IPS-11a (cell line): Measurements from ENCODE around the gene PSENEN.

ENCODE experiments used
- H3K4me3 ChIP-seq: one replicate; pipeline ENCODE4 v1.5.1; 2013; ENCODE audit warnings: low read depth, low read length, control low read depth

PSENEN gene

DNA sequence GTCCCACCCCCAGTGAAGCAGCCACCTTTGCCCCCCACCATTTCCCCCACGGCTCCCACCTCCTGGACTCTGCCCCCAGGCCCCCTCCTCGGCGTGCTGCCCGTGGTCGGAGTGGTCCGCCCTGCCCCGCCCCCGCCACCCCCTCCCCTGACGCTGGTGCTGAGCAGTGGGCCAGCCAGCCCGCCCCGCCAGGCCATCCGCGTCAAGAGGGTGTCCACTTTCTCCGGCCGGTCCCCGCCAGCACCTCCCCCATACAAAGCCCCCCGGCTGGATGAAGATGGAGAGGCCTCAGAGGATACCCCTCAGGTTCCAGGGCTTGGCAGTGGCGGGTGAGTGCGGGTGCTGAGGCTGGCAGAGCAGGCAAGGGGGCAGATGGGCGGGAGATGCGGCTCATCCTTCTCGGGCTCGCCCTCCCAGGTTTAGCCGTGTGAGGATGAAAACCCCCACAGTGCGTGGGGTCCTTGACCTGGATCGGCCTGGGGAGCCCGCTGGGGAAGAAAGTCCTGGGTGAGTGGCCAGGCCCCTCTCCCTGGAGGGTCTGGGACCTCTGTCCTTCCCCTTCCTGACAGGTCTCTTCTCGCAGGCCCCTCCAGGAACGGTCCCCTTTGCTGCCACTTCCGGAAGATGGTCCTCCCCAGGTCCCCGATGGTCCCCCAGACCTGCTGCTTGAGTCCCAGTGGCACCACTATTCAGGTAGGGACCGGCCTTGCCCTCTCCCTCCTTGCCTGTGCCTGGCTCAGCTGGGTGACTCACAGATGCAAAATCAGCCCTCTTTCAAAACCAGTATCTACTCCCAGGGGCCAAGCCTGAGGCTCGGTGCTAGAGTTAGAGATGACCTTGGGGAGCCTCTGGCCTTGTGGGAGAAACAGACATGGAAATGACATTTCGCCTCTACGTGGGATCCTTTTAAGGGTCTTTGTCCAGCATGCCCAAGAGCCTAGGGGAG, 12.0 kb upstream of the PSENEN start:
- H3K4me3 ChIP-seq: no peak overlapping the region

DNA sequence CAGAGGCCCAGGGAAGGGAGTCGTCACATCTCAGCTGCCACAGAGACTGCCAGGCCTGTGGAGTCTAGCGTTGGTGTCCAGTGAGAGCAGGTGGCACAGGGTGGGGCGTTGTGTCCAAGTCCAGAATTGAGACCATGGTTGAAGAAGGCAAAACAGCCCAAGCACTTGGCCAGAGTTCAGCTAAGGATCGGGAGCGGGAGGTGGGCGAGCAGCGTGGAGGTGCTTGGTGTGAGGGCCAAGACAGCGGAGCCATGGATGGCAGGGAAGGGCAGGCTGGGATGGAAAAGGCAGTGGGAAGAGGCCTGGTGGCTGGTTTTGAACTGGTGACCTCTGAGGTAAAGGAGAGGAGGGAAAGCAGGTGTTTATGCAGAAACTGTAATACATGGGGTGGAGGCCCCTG, 11.2 kb upstream of the PSENEN start:
- H3K4me3 ChIP-seq: no peak overlapping the region

DNA sequence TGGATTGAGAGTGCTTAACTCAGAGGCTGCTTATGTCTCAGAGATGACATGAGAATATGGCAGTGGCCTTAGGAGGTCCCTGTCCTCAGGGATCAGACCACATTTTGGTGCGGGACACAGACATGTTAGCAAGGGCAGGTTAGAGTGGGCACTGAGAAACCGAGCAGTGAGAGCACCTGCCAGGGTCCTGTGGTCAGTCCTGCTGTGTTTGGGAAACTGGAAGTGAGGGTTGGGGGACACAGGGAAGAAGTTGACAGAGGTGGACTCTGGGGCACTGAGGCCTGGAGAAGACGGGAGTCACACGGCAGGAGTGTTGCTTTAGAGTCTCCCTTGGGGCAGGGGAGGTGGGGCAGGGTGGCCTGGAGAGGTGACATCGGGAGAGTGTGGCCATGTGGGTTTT, 10.6 kb upstream of the PSENEN start:
- no peak overlapping the region for H3K4me3 ChIP-seq

DNA sequence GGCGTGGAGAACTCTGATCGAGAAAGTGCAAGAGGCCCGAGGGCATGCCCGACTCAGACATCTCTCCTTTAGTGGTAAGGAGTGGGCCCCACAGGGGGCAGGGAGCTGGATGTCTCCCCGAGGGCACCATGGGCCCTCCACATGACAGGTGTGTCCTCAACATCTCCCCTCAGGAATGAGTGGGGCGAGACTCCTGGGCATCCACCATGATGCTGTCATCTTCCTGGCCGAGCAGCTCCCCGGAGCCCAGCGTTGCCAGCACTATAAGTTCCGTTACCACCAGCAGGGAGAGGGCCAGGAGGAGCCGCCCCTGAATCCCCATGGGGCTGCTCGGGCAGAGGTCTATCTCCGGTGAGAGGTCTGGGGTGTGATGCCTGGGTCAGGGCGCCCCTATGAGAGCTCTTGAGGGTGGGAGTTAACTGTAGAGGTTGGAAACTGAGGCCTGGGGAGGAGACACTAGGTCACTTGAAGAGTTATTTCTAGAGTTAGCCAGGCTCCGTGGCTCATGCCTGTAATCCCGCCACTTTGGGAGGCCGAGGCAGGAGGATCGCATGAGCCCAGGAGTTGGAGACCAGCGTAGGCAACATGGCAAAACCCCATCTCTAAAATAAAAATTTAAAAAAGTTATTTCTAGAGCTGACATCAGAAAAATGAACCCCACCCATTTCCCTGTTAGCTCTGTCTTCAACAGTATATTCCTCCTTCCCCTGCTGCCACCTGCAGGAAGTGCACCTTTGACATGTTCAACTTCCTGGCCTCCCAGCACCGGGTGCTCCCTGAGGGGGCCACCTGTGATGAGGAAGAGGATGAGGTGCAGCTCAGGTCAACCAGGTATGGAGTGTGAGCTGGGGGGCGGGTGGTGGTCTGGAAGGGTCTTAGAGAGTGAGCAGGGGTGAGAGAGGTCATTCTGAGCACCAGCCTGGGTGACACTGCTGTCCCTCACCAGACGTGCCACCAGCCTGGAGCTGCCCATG, 8.3 kb upstream of the PSENEN start:
- no peak overlapping the region for H3K4me3 ChIP-seq

DNA sequence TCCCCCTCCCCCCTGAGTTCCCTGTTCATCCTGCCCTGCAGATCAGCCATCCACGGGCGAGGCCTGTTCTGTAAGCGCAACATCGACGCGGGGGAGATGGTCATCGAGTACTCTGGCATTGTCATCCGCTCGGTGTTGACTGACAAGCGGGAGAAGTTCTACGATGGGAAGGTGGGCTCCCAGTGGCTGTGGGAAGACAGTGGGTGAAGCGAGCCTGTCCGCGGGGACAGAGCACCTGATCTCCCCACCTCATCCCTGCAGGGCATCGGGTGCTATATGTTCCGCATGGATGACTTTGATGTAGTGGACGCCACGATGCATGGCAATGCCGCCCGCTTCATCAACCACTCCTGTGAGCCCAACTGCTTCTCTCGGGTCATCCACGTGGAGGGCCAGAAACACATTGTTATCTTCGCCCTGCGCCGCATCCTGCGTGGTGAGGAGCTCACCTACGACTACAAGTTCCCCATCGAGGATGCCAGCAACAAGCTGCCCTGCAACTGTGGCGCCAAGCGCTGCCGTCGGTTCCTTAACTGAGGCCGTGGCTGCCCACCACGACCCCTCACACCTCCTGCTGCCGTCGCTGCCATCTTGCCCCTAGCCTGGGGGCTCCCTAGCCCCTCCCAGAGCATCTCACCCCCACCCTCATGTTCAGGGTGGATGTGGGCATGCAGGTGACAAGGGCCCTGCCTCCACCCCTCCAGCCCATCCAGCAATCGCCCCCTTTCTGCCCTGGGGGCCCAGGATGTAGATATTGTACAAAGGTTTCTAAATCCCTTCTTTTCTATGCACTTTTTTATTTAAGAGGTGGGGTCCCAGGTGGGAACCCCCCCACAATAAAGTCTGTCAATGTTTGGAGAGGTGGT, 7.2 kb upstream of the PSENEN start:
- H3K4me3 ChIP-seq: no peak overlapping the region

DNA sequence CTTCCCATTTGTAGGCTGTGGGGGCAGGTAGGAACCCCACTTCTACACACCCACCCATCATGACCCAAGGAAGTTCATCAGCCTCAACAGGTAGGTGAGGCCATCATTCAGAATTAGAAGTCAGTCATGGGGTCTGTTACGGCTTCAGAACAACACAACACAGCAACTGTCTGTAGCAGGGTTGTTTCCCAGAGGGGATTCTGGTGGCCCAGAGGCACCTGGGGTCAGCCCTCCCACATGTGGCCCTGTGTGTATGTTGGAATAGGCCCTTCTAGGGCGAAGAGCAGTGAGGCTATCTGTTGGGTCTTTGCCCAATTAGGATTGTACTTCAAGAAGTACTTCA, 6.6 kb upstream of the PSENEN start:
- no peak overlapping the region for H3K4me3 ChIP-seq

DNA sequence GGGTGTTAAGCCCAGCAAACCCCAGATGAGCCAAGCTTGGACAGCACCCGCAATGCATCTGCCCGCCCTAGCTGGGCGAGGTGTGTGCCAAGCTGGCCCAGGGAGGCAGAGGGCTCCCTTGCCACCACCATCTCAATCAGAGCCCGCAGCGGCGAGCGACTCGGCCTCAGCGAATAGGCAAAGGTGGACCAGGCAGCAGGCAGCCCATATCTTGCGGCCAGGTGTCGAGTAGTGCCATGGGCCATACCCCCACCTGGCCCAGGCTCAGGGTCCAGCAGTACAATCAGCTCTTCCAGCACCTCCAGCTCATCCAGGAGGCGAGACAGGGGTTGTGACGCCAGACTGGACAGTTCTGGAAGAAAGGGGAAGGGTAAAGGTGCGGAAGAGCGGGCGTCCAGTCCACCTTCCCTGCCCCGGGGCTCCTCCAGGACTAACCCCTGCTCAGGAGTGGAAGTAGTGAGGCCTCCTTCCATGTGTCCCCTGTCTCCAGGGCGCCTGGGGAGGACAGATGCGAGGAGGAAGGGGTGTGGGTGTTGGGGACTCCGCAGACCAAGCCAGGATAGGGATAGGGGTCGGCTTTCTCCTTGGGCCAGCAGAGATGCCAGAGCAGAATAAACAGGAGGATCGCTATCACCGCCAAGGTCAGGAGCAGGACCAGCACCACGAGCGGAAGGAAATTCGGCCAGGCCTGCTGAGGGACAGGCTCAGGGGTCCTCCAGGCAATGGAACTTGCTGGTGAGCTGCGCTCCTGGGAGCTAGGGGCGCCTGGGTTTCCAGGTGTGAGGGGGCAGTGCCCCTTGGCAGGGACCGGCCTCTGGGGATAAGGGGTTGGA, 6.0 kb upstream of the PSENEN start:
- H3K4me3 ChIP-seq: peak overlapping the region; percentile 61

DNA sequence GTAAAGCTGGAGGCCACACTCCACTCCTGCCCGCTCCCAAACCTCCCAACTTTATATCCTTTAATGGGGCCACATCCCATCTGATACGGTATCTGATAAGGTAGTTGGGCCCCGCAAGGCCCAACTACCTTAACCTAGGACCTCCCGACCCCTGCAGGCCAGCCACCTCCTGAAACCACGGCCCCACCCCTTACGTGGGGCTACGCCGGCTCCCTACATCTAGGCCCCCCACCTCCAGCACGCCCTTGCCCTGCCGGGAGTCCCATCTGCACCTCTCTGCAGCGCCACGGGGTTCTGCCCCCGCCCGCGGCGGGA, 5.4 kb upstream of the PSENEN start:
- peak overlapping the region; percentile 61 for H3K4me3 ChIP-seq

DNA sequence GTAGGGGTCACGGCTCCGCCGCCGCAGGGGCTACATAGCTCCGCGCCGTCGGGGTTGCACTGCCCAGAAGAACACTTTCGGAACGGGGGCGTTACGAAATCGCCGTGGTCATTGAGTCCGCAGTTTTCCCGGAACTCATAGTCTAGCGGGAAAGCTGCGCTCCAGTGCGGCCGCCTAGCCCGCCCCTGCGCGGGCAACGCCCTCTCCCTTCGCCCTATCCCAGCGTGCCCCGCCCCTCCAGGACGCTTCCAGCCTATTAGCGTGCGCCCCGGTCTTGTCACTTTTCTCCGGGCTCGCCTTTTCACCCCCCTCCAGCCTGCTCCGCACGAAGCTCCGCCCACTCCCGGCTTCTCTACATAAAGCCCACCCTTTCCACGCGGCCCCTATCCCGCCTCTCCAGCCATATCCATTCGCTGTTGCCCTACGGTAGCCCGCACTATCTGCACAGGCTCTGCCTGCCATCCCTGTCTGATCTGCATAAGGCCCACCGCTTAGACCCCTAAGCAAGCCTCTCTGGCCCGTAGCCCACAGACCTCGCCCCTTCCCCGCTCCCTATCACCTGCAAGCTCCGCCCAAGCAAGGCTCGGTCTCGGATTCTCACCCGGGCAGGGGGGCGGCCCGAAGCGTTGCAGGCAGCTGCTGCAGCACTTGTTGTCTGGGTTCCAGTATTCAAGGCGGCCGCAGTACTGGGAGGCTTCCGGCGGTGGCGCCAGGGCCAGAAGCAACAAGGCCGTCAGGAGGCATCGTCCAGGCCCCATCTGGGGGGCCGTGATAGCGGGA, 4.8 kb upstream of the PSENEN start:
- H3K4me3 ChIP-seq: peak overlapping the region; percentile 61

DNA sequence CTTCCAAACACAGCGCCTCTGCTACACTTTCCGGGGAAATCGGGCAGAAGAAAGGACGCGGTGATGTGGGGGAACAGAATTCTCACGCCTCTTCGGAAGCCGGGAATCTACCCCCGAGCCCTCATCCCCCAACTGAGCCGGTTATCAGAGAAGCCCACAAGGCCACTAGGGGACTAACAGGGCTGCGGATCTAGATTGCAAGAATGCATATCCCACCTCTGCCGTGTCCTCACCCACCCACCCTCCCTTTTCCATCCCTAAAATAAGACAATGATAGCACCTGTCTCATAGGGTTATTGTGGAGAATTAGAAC, 4.3 kb upstream of the PSENEN start:
- H3K4me3 ChIP-seq: peak overlapping the region; percentile 50

DNA sequence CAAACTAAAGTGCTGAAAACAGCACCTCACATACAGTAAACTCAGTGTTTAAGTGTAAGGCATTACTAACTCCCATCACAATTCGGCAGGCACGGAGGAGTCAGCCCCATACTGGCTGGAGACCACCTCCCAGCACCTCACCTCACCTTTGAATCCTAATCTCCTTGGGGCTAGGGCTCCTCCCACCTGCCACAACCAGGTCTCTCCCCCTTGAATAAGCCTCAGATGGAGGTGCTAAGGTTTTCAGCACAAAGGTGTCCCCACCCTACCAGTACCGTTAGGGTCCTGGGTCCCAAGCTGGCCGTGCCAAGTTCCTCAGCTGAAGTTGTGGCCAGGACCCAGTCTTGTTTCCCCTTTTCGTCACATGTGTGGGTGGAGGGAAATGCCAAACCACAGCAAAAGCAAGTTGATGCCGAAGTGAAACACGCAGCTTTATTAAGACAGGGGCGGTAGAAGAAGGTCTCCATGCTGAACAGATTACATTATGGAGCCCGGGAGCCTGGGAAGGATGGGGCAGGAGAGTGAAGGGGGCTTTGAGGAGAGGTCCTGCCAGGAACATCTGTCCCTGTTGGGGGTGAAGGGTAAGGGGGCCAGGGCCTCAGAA, 3.2 kb upstream of the PSENEN start, which contains the start of gene IGFLR1:
Gene IGFLR1, minus strand, starts transcription at position 332 of the 604 bp plus-strand sequence. CDS start 1,272 bp downstream, outside the sequence.
- H3K4me3 ChIP-seq: no peak within 1 kb of the TSS

DNA sequence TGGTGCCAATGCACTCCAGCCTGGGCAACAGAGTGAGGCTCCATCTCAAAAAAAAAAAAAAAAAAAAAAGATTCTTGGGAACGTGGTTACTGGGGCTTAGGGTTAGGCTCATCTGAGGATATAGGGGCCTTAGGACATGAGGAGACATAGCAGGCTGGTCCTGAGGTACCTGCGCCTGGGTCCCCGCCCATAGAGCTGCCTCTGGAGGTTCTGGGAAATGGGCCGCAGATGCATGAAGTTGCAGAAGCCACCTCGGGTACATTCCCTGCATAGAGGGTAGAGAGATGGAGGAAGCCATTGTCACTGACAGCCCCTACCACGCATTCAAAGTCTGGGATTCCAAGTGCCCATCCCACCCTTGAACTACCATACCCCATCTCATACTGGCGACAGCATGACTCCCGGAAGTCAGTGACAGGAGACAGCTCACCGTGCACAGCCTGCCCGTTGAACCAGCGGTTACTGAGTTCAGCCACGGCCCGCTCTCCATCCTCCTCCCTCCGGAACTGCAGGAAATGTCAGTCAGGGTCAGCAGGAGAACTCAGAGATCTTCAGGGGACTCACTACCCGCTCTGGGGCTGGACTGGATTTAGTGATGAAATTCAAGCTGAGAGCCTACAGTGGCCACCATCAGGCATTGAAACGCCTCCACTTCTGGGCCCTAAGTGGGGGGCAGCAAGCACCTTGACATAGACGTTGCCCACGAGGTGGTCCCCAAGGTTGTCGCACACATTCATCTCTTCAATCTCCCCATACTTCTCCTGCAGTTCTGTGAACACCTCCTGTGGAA, 1.6 kb upstream of the PSENEN start:
- no peak overlapping the region for H3K4me3 ChIP-seq

DNA sequence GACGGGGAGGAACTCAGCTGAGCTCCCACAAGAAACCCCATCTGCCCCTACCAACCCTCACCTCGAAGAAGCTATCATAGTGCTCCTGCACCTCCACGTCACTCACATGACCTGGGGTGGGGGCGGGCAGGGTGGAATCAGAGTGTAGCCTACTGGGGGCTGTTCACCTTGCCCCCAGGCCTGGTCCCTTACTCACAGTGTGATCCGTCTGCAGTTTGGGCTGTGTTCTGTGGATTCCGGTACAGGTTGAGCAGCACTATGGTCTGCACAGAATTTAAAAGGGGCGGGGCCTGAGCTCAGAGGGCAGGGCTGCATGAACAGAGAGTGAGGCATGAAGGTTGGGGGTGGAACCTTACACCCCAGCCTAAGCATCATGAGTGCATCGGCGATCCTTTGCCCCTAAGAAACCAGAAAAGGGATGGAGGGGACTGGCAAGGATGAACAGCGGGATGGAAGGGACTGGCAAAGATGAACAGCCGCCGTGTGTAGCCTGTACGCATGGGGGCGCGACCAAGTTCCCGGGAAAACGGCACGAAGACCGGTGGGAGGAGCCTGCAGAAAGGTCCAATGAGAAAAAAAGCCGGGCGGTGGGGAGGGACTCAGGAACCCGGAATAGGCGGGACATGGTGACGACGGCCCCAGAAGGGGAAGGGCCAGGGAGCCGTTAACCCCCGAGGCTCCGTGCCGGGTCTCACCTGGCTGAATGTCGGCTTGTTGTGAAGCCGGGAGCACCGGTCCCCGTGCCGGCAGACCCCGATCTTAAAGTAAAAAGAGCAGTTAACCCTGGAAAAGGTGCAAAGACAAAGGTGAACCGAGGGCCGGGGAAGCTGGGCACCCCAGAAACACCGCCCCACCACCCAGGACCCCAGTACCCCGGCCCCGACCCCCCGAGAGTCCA, 772 bp upstream of the PSENEN start:
- peak overlapping the region; percentile 79 for H3K4me3 ChIP-seq

DNA sequence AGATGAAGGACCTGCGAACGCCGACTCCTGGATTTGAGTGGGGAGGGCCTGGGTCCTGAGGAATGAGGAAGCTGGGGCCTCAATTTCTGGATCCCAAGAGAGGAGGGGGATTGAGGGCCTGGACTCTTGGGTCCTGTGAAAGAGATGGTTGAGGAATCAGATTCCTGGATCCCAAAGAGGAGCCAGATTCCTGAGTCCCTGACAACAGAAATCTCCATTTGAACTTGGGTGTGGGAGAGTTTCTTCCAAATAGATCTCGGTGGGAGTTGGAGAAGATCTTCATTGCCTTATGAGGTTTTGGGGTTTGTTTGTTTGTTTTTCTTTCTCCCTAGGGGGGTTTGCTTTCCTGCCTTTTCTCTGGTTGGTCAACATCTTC, 624 bp downstream of the PSENEN start:
- peak overlapping the region; percentile 79 for H3K4me3 ChIP-seq

DNA sequence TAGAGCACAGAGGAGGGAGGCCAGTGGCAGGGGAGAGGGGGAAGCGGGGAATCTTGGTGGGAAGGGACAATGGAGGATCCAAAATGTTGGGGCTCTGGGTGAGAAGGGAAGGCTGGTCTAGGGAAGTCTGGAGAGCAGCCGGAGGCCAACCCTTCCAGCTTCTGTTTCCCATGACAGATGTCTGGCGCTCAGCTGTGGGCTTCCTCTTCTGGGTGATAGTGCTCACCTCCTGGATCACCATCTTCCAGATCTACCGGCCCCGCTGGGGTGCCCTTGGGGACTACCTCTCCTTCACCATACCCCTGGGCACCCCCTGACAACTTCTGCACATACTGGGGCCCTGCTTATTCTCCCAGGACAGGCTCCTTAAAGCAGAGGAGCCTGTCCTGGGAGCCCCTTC, 1.1 kb downstream of the PSENEN start:
- H3K4me3 ChIP-seq: no peak overlapping the region

DNA sequence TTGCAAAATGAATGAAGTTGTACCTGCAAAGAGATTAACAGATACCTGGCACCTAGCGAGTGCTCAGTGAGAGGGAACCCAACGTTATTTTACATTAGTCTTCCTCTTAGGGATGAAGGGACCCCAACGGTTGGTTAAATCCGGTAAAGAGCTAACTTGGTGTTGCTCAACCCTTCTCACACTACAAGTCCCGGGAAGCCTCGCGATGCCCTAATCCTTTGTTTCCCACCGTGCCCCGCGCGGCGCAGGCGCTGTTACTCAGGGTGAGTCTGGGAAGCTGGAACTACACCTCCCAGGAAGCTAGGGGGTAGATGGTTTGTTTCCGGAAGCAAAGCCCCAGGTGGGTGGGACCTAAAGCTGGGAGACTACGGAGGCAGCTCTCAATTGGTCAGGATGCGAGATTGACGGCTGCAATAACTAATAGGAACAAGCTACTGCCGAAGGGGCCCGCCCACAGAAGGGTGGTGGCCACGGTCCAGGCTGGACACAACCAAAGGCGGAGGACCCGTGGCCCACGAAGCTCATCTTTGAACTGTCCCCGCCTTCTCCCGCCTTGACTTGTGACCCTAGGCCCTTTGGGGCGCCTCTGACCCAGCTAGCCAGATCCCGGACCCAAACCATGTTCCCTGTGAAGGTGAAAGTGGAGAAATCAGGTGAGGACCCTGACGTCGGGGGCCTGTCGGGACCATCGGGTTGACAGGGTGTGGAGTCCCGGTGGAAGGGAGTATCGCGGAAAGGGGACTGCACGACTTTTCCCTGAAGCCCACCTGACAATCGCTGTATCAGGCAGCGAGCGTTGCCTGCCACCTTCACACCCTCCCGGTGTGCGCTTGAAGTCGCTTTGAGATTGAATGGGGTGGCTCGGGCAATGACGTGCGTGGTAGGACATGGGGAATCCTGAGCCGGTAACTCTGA, 2.9 kb downstream of the PSENEN start, which contains the start of gene LIN37:
Gene LIN37, plus strand, starts transcription at position 471 of the 915 bp plus-strand sequence. Its CDS starts 149 bp downstream, at position 620.
- peak within 1 kb of the TSS; percentile 92 for H3K4me3 ChIP-seq
